Right renal pelvis (tissue), 4 donors: ENCODE data around the gene P4HTM. TPM values are rescaled to one million over a fixed set of nuclear protein-coding genes. Genes with fewer than 3 reads are reported as not detected.

Experiments
- polyA plus RNA-seq, 4 donors: library from polyadenylated mRNA; unstranded; fragments of 120-200 nt; gene quantifications; one replicate each; pipeline ENCODE4 v1.2.1, GENCODE V29; 2013; ENCODE audit not compliant: insufficient read length in 4 of 4

Gene P4HTM
- polyA plus RNA-seq, 4 donors, result 38.2 to 56.2 (median 41.4) TPM

Other genes starting within 250 kb of the P4HTM start
- gene PRKAR2A, start 142.4 kb upstream of the P4HTM start, polyA plus RNA-seq, result 10 to 100 TPM; 38.5 to 46.2 (median 43.8) TPM
- 10 to 100 TPM; 17.9 to 20.6 (median 19.1) TPM for gene SLC25A20, start 91.4 kb upstream of the P4HTM start, polyA plus RNA-seq
- 10 to 100 TPM; 61.8 to 78.2 (median 68.3) TPM for gene ARIH2, start 71.4 kb upstream of the P4HTM start, polyA plus RNA-seq
- 100 to 1,000 TPM; 180 to 201 (median 191) TPM for gene WDR6, start 17.1 kb downstream of the P4HTM start, polyA plus RNA-seq
- gene DALRD3, start 28.3 kb downstream of the P4HTM start, polyA plus RNA-seq, result 10 to 100 TPM; 68.5 to 79.5 (median 71.9) TPM
- gene NDUFAF3, start 31.9 kb downstream of the P4HTM start, polyA plus RNA-seq, result 10 to 100 TPM; 65.7 to 82.2 (median 71.2) TPM
- gene IMPDH2, start 39.2 kb downstream of the P4HTM start, polyA plus RNA-seq, result 100 to 1,000 TPM; 206 to 230 (median 208) TPM
- 10 to 100 TPM; 76.8 to 90.3 (median 89.5) TPM for gene QRICH1, start 103.8 kb downstream of the P4HTM start, polyA plus RNA-seq
- 100 to 1,000 TPM; 275 to 317 (median 282) TPM for gene QARS1, start 114.5 kb downstream of the P4HTM start, polyA plus RNA-seq
- gene USP19, start 130.6 kb downstream of the P4HTM start, polyA plus RNA-seq, result 10 to 100 TPM; 50.2 to 63.5 (median 57.6) TPM
- 100 to 1,000 TPM; 359 to 408 (median 390) TPM for gene LAMB2, start 142.8 kb downstream of the P4HTM start, polyA plus RNA-seq
- gene CCDC71, start 176.1 kb downstream of the P4HTM start, polyA plus RNA-seq, result 10 to 100 TPM; 23.3 to 28.8 (median 27.0) TPM
- 10 to 100 TPM; 41.8 to 46.1 (median 43.8) TPM for gene KLHDC8B, start 181.4 kb downstream of the P4HTM start, polyA plus RNA-seq